ENCODE data around the gene TNFAIP8. TPM values are rescaled to one million over a fixed set of nuclear protein-coding genes. Genes with fewer than 3 reads are reported as not detected.

Gene TNFAIP8
- total and polyA plus RNA-seq, 2 experiments from 2014 or later: 10.6 to 29.2 TPM

- no peak overlapping the region for H3K27ac ChIP-seq (ENCODE audit: low read depth)
- ATAC-seq (no peak), DNase-seq (ENCODE audit: low spot score) (no peak)
- H2AFZ ChIP-seq: no peak overlapping the region
- no peak overlapping the region for H3K4me3 ChIP-seq
- Mint-ChIP-seq H3K4me3 (no peak overlapping the region), H3K27me3 (ENCODE audit: insufficient read depth, low read depth, poor library complexity) (peaks cover 3% of the 10 kb centered on the region), H3K9me3 (no peaks in the 10 kb centered on the region), H3K4me1 (peaks cover 28% of the 10 kb centered on the region), H3K36me3 (ENCODE audit: low read depth) (no peaks in the 10 kb centered on the region; the same call in 2 of the 3 replicates), H3K27ac (no peak overlapping the region)
- H3K36me3 ChIP-seq (ENCODE audit: insufficient read depth): no peaks in the 10 kb centered on the region
- no peaks in the 10 kb centered on the region for H3K79me2 ChIP-seq (replicated peaks; ENCODE audit: insufficient read depth)
- H3F3A ChIP-seq (replicated peaks; ENCODE audit: low read depth): no peaks in the 10 kb centered on the region
- H3K9me2 ChIP-seq (ENCODE audit: insufficient read depth): no peaks in the 10 kb centered on the region
- peaks cover 25% of the 10 kb centered on the region for H3K4me1 ChIP-seq (ENCODE audit: insufficient read depth)
- TF ChIP-seq ZNF114 (CRISPR knock-in tag; IDR thresholded peaks at IDR 0.05) (no peak), EZH2 (IDR thresholded peaks at IDR 0.05; ENCODE audit: low read depth, unreplicated experiment) (no peak), JUNB (IDR thresholded peaks at IDR 0.05; ENCODE audit: unreplicated experiment) (no peak), NANOG (IDR thresholded peaks at IDR 0.05; ENCODE audit: borderline replicate concordance) (no peak), CREB1 (CRISPR knock-in tag; IDR thresholded peaks at IDR 0.05; ENCODE audit: low read depth) (no peak), POLR2AphosphoS5 (IDR thresholded peaks at IDR 0.05; ENCODE audit: low read depth) (no peak), EZH2phosphoT487 (IDR thresholded peaks at IDR 0.05; ENCODE audit: unreplicated experiment) (no peak), ZNF331 (CRISPR knock-in tag; IDR thresholded peaks at IDR 0.05; ENCODE audit: low read depth) (no peak), STAT1 (IDR thresholded peaks at IDR 0.05; ENCODE audit: unreplicated experiment) (no peak)
- TF ChIP-seq, protein P1, sequence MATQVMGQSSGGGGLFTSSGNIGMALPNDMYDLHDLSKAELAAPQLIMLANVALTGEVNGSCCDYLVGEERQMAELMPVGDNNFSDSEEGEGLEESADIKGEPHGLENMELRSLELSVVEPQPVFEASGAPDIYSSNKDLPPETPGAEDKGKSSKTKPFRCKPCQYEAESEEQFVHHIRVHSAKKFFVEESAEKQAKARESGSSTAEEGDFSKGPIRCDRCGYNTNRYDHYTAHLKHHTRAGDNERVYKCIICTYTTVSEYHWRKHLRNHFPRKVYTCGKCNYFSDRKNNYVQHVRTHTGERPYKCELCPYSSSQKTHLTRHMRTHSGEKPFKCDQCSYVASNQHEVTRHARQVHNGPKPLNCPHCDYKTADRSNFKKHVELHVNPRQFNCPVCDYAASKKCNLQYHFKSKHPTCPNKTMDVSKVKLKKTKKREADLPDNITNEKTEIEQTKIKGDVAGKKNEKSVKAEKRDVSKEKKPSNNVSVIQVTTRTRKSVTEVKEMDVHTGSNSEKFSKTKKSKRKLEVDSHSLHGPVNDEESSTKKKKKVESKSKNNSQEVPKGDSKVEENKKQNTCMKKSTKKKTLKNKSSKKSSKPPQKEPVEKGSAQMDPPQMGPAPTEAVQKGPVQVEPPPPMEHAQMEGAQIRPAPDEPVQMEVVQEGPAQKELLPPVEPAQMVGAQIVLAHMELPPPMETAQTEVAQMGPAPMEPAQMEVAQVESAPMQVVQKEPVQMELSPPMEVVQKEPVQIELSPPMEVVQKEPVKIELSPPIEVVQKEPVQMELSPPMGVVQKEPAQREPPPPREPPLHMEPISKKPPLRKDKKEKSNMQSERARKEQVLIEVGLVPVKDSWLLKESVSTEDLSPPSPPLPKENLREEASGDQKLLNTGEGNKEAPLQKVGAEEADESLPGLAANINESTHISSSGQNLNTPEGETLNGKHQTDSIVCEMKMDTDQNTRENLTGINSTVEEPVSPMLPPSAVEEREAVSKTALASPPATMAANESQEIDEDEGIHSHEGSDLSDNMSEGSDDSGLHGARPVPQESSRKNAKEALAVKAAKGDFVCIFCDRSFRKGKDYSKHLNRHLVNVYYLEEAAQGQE (IDR thresholded peaks at IDR 0.05; ENCODE audit: unreplicated experiment): no peak
- TF ChIP-seq, protein P2, sequence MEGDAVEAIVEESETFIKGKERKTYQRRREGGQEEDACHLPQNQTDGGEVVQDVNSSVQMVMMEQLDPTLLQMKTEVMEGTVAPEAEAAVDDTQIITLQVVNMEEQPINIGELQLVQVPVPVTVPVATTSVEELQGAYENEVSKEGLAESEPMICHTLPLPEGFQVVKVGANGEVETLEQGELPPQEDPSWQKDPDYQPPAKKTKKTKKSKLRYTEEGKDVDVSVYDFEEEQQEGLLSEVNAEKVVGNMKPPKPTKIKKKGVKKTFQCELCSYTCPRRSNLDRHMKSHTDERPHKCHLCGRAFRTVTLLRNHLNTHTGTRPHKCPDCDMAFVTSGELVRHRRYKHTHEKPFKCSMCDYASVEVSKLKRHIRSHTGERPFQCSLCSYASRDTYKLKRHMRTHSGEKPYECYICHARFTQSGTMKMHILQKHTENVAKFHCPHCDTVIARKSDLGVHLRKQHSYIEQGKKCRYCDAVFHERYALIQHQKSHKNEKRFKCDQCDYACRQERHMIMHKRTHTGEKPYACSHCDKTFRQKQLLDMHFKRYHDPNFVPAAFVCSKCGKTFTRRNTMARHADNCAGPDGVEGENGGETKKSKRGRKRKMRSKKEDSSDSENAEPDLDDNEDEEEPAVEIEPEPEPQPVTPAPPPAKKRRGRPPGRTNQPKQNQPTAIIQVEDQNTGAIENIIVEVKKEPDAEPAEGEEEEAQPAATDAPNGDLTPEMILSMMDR (conservative IDR thresholded peaks at IDR 0.05; ENCODE audit: low read depth in 2 of 2): no peak
- TF ChIP-seq, protein P3, sequence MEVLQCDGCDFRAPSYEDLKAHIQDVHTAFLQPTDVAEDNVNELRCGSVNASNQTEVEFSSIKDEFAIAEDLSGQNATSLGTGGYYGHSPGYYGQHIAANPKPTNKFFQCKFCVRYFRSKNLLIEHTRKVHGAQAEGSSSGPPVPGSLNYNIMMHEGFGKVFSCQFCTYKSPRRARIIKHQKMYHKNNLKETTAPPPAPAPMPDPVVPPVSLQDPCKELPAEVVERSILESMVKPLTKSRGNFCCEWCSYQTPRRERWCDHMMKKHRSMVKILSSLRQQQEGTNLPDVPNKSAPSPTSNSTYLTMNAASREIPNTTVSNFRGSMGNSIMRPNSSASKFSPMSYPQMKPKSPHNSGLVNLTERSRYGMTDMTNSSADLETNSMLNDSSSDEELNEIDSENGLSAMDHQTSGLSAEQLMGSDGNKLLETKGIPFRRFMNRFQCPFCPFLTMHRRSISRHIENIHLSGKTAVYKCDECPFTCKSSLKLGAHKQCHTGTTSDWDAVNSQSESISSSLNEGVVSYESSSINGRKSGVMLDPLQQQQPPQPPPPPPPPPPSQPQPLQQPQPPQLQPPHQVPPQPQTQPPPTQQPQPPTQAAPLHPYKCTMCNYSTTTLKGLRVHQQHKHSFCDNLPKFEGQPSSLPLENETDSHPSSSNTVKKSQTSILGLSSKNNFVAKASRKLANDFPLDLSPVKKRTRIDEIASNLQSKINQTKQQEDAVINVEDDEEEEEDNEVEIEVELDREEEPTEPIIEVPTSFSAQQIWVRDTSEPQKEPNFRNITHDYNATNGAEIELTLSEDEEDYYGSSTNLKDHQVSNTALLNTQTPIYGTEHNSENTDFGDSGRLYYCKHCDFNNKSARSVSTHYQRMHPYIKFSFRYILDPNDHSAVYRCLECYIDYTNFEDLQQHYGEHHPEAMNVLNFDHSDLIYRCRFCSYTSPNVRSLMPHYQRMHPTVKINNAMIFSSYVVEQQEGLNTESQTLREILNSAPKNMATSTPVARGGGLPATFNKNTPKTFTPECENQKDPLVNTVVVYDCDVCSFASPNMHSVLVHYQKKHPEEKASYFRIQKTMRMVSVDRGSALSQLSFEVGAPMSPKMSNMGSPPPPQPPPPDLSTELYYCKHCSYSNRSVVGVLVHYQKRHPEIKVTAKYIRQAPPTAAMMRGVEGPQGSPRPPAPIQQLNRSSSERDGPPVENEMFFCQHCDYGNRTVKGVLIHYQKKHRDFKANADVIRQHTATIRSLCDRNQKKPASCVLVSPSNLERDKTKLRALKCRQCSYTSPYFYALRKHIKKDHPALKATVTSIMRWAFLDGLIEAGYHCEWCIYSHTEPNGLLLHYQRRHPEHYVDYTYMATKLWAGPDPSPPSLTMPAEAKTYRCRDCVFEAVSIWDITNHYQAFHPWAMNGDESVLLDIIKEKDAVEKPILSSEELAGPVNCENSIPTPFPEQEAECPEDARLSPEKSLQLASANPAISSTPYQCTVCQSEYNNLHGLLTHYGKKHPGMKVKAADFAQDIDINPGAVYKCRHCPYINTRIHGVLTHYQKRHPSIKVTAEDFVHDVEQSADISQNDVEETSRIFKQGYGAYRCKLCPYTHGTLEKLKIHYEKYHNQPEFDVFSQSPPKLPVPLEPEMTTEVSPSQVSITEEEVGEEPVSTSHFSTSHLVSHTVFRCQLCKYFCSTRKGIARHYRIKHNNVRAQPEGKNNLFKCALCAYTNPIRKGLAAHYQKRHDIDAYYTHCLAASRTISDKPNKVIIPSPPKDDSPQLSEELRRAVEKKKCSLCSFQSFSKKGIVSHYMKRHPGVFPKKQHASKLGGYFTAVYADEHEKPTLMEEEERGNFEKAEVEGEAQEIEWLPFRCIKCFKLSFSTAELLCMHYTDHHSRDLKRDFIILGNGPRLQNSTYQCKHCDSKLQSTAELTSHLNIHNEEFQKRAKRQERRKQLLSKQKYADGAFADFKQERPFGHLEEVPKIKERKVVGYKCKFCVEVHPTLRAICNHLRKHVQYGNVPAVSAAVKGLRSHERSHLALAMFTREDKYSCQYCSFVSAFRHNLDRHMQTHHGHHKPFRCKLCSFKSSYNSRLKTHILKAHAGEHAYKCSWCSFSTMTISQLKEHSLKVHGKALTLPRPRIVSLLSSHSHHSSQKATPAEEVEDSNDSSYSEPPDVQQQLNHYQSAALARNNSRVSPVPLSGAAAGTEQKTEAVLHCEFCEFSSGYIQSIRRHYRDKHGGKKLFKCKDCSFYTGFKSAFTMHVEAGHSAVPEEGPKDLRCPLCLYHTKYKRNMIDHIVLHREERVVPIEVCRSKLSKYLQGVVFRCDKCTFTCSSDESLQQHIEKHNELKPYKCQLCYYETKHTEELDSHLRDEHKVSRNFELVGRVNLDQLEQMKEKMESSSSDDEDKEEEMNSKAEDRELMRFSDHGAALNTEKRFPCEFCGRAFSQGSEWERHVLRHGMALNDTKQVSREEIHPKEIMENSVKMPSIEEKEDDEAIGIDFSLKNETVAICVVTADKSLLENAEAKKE (CRISPR knock-in tag; IDR thresholded peaks at IDR 0.05): no peak
- TF ChIP-seq, protein P4, sequence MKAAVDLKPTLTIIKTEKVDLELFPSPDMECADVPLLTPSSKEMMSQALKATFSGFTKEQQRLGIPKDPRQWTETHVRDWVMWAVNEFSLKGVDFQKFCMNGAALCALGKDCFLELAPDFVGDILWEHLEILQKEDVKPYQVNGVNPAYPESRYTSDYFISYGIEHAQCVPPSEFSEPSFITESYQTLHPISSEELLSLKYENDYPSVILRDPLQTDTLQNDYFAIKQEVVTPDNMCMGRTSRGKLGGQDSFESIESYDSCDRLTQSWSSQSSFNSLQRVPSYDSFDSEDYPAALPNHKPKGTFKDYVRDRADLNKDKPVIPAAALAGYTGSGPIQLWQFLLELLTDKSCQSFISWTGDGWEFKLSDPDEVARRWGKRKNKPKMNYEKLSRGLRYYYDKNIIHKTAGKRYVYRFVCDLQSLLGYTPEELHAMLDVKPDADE (IDR thresholded peaks at IDR 0.05): no peak
- H4K20me1 ChIP-seq (replicated peaks; ENCODE audit: insufficient read depth): no peaks in the 10 kb centered on the region
- no peaks in the 10 kb centered on the region for H3K27me3 ChIP-seq (ENCODE audit: insufficient read depth)
- no peak overlapping the region for H3K4me2 ChIP-seq
These were observed 36.4 kb upstream of the TNFAIP8 start for GRCh38 chr5:119319401-119319800.

All from GM23338 (cell line).